IgD-negative memory B cell (primary cell): ENCODE data around the gene MASP2. TPM values are rescaled to one million over a fixed set of nuclear protein-coding genes. Genes with fewer than 3 reads are reported as not detected.
"Not testable (repeated sequence)": the region's sequence is repeated elsewhere in the genome, so short reads cannot be mapped to it uniquely, and the experiment has no call there.

Experiments
- H3K27ac Mint-ChIP-seq, 3 donors: one replicate each; pipeline ENCODE4 v1.8.0; 2020 to 2022; ENCODE audit warnings: mild to moderate bottlenecking in 3 of 3, mixed read lengths in 3 of 3, moderate library complexity in 1 of 3
- H3K27me3 Mint-ChIP-seq: one replicate; pipeline ENCODE4 v1.8.0; 2021; ENCODE audit warnings: mixed read lengths
- H3K36me3 Mint-ChIP-seq: one replicate; pipeline ENCODE4 v1.8.0; 2020; ENCODE audit warnings: mild to moderate bottlenecking, mixed read lengths
- H3K4me1 Mint-ChIP-seq, 3 donors: one replicate each; pipeline ENCODE4 v1.8.0; 2020 to 2022; ENCODE audit warnings: mixed read lengths in 3 of 3, mild to moderate bottlenecking in 1 of 3
- H3K4me3 Mint-ChIP-seq, 4 donors: one replicate each; pipeline ENCODE4 v1.8.0; 2020 to 2022; ENCODE audit warnings: mild to moderate bottlenecking in 4 of 4, mixed read lengths in 4 of 4, moderate library complexity in 3 of 4
- H3K9me3 Mint-ChIP-seq, 3 donors: one replicate each; pipeline ENCODE4 v1.8.0; 2020 to 2021; ENCODE audit warnings: mixed read lengths in 3 of 3, mild to moderate bottlenecking in 1 of 3
- polyA plus RNA-seq: library from polyadenylated mRNA; unstranded; fragments of 300-500 nt; fragmentation: Illumina TruSeq; gene quantifications from one replicate; pipeline ENCODE4 v1.2.3, GENCODE V29; 2021

The MASP2 gene
- polyA plus RNA-seq = not detected

- no peaks in the 10 kb centered on the region for H3K36me3 Mint-ChIP-seq
Measured at GRCh38 chr1:11046625-11047365, at the start of gene MASP2. Gene MASP2 (minus strand): TSS chr1:11047239. CDS start chr1:11047207, 32 bp downstream.

DNA sequence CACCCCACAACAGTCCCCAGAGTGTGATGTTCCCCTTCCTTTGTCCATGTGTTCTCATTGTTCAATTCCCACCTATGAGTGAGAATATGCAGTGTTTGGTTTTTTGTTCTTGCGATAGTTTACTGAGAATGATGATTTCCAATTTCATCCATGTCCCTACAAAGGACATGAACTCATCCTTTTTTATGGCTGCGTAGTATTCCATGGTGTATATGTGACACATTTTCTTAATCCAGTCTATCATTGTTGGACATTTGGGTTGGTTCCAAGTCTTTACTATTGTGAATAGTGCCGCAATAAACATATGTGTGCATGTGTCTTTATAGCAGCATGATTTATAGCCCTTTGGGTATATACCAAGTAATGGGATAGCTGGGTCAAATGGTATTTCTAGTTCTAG, 36.7 kb upstream of the MASP2 start:
- not testable (repeated sequence) for H3K4me3 Mint-ChIP-seq, H3K9me3 Mint-ChIP-seq, H3K27ac Mint-ChIP-seq, H3K4me1 Mint-ChIP-seq, H3K27me3 Mint-ChIP-seq
- peaks cover 11% of the 10 kb centered on the region for H3K36me3 Mint-ChIP-seq

More at GRCh38 chr1:11046625-11047365, at the start of gene MASP2:
- Mint-ChIP-seq H3K27ac (no peak within 1 kb of the TSS), H3K27me3 (no peaks in the 10 kb centered on the region), H3K4me3 (no peak within 1 kb of the TSS), H3K9me3 (no peaks in the 10 kb centered on the region), H3K4me1 (peaks cover 4 to 8% (median 6%) of the 10 kb centered on the region in 3 donors)

- H3K4me3 Mint-ChIP-seq = no peak overlapping the region
- H3K36me3 Mint-ChIP-seq = peaks cover 8% of the 10 kb centered on the region
- peaks cover 0 to 3% (median 0%) of the 10 kb centered on the region in 3 donors for H3K4me1 Mint-ChIP-seq
- no peak overlapping the region for H3K27ac Mint-ChIP-seq
- H3K9me3 Mint-ChIP-seq = no peaks in the 10 kb centered on the region
- H3K27me3 Mint-ChIP-seq = no peaks in the 10 kb centered on the region
Measured at GRCh38 chr1:11080931-11081330, 33.9 kb upstream of the MASP2 start.

DNA sequence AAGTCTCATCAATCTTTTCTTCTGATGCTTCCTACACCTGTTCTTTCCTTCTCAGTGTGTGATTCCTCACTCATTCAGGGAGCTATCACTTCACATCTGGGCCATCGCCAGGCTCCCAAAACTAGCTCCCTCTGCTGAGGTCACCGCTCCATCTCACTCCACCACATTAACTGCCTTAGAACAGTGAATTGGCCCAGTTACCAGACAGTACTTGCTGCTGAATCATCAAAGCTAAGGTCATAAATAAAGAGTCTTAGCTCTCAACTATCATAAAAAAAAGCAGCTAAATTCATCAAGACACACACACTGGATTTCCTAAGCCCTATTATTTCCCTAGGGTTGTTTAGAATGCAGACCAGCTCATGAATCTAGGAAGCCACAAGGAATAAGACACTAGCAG, 31.6 kb upstream of the MASP2 start:
- no peak overlapping the region for H3K27ac Mint-ChIP-seq
- no peaks in the 10 kb centered on the region for H3K9me3 Mint-ChIP-seq
- H3K36me3 Mint-ChIP-seq = peaks cover 8% of the 10 kb centered on the region
- peaks cover 0 to 3% (median 0%) of the 10 kb centered on the region in 3 donors for H3K4me1 Mint-ChIP-seq
- H3K4me3 Mint-ChIP-seq = no peak overlapping the region
- H3K27me3 Mint-ChIP-seq = no peaks in the 10 kb centered on the region

DNA sequence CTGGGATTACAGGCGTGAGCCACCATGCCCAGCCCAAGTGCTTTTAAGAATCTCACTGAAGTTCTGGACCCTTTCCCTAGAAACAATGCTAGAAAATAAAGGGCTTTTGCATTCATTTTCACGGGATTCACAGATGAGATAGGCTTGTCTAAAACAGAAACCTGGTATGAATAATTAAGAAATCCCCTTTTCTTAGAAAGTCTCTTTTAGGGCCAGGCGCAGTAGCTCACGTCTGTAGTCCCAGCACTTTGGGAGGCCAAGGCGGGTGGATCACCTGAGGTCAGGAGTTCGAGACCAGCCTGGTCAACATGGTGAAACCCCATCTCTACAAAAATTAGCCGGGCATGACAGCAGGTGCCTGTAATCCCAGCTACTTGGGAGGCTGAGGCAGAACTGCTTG, 26.4 kb upstream of the MASP2 start:
- H3K4me3 Mint-ChIP-seq, H3K27me3 Mint-ChIP-seq, H3K27ac Mint-ChIP-seq, H3K36me3 Mint-ChIP-seq, H3K9me3 Mint-ChIP-seq: not testable (repeated sequence)
- peaks cover 0 to 12% (median 11%) of the 10 kb centered on the region in 3 donors for H3K4me1 Mint-ChIP-seq

- peaks cover 0 to 12% (median 11%) of the 10 kb centered on the region in 3 donors for H3K4me1 Mint-ChIP-seq
- no peaks in the 10 kb centered on the region for H3K9me3 Mint-ChIP-seq
- peak overlapping the region in 1 of 4 donors; percentile 56 for H3K4me3 Mint-ChIP-seq
- H3K27ac Mint-ChIP-seq = peak overlapping the region in 2 of 3 donors; percentile 56 to 95
- no peaks in the 10 kb centered on the region for H3K27me3 Mint-ChIP-seq
- peaks cover 1% of the 10 kb centered on the region for H3K36me3 Mint-ChIP-seq
Measured at GRCh38 chr1:11072216-11072917, 25.3 kb upstream of the MASP2 start.

DNA sequence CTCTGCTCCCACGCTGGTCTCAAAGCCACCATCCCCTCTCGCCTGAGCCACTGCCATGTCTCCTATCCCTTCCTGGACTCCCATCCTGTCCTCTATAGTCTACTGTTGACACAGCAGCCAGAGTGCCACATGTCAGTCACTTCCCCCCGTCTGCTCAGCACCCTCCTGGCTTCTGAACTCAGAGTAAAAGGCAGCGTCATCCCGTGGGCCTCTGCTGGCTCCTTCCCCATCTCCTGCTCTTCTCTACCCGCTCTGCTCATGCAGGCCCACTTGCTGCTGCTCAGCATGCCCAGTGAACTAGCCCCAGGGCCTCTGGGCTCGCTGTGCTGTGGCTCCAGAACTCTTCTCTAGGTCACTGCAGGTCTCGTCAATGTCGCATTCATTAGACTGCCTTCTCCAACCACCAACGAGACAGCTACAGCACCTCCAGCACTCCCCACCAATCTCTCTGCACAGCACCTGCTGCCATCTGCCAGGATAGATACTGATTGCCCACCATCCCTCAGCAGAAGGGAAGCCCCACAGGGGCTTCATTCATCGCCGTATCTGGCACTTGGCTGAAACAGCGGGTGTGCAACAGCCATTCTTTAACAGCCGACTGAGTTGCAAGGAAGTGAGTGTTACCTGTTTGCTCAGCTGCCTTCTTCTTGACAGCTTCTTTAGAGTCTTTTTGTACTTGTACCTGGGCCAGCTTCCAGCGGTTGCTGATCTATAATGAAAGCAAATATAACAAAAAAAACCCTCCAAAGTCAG, 24.6 kb upstream of the MASP2 start:
- no peaks in the 10 kb centered on the region for H3K27me3 Mint-ChIP-seq
- H3K4me1 Mint-ChIP-seq = peaks cover 0 to 12% (median 11%) of the 10 kb centered on the region in 3 donors
- no peak overlapping the region for H3K4me3 Mint-ChIP-seq
- H3K27ac Mint-ChIP-seq = peak overlapping the region in 2 of 3 donors; percentile 61 to 95
- H3K36me3 Mint-ChIP-seq = no peaks in the 10 kb centered on the region
- no peaks in the 10 kb centered on the region for H3K9me3 Mint-ChIP-seq

DNA sequence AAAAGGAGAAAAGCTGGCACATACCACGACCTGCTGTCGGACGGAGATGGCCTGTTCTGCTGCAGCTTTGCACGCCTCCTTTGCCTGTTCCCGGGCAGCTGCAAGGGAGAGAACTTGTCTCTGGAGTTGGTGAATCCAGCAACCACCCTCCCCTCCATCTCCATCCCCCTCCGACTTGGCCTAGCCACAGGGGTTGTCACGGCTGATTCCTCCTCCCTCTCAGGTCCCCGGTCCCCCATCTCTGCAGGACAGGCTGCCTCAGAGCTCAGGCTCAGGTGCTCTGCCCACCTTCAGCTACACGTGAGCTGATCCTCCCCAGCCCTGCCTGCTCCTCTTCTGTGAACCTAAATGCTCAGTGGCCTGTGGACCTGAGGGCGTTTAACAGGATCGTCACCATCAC, 23.8 kb upstream of the MASP2 start:
- Mint-ChIP-seq H3K9me3 (no peaks in the 10 kb centered on the region), H3K36me3 (no peaks in the 10 kb centered on the region), H3K4me3 (no peak overlapping the region), H3K4me1 (peaks cover 0 to 12% (median 11%) of the 10 kb centered on the region in 3 donors), H3K27me3 (no peaks in the 10 kb centered on the region), H3K27ac (peak overlapping the region in 1 of 3 donors; percentile 95)

GRCh38 chr1:11068600-11069473, 21.8 kb upstream of the MASP2 start:
- Mint-ChIP-seq H3K27me3 (no peaks in the 10 kb centered on the region), H3K9me3 (no peaks in the 10 kb centered on the region), H3K4me1 (peaks cover 0 to 12% (median 11%) of the 10 kb centered on the region in 3 donors), H3K27ac (no peak overlapping the region), H3K36me3 (peaks cover 2% of the 10 kb centered on the region), H3K4me3 (no peak overlapping the region)

DNA sequence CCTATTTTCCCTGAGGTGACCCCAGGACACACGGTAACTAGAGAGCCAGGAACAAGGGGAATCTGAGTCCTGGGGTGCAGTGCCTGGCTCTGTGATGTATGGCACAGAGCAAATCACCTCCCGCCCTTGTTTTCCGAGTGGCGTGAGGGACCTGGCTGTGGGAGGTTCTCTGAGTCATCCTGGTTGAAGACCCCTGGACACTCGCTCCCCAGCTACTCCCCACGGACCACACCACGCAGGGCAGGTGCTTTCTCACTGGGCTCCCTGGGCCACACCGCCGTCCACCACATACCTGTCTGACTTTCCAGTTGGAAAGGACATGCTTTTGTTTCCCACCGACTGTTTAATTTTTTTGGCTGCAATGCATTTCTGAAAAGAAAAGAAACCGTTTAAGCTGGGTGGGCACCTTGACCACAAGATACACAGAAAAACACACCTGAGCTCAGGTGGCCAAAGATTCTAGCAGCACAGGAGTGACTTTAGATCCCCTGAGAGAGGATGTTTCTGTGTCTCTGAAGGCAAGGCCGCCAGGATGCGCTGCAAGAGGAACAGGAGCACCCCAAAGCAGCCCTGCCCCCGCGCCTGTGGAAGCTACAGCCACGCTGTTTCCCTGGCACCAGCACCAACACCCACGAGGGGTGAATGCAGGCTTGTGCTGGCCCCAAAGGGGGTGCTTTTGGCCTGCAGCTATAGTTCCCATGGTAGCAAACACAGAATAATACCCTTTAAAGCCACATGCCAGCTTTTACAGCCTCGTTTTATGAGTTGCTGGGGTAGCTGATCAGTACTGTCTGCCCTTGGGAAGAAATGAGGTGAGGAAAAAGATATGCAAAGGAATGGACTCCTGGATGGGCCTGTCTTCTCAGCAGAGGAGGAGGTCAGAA, 20.9 kb upstream of the MASP2 start:
- Mint-ChIP-seq H3K4me3 (no peak overlapping the region), H3K27ac (peak overlapping the region in 1 of 3 donors; percentile 16), H3K36me3 (peaks cover 2% of the 10 kb centered on the region), H3K27me3 (no peaks in the 10 kb centered on the region), H3K9me3 (no peaks in the 10 kb centered on the region), H3K4me1 (peaks cover 0 to 12% (median 11%) of the 10 kb centered on the region in 3 donors)

DNA sequence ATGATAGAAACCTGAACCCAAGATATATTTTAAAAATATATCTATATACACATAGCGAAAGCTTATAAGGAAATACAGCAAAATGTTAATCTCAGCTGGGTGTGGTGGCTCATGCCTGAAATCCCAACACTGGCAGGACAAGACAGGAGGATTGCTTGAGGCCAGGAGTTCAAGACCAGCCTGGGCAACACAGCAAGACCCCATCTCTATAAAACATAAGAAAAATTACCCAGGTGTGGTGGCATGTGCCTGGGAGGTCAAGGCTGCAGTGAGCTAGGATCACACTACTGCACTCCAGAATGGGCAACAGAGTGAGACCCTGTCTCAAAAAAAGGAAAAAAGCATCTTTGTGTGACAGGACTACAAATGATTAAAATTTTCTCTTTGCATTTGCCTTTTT, 18.8 kb upstream of the MASP2 start:
- Mint-ChIP-seq H3K4me3 (no peak overlapping the region), H3K36me3 (peaks cover 2% of the 10 kb centered on the region), H3K9me3 (no peaks in the 10 kb centered on the region), H3K4me1 (peaks cover 4 to 8% (median 6%) of the 10 kb centered on the region in 3 donors), H3K27ac (no peak overlapping the region), H3K27me3 (no peaks in the 10 kb centered on the region)

GRCh38 chr1:11064942-11065341, 17.9 kb upstream of the MASP2 start:
- H3K9me3 Mint-ChIP-seq = no peaks in the 10 kb centered on the region
- no peak overlapping the region for H3K4me3 Mint-ChIP-seq
- H3K4me1 Mint-ChIP-seq = peaks cover 8 to 14% (median 8%) of the 10 kb centered on the region in 3 donors
- no peak overlapping the region for H3K27ac Mint-ChIP-seq
- peaks cover 2% of the 10 kb centered on the region for H3K36me3 Mint-ChIP-seq
- H3K27me3 Mint-ChIP-seq = no peaks in the 10 kb centered on the region

- H3K4me3 Mint-ChIP-seq, H3K27ac Mint-ChIP-seq: not testable (repeated sequence)
Measured at GRCh38 chr1:11063937-11064537, 17.0 kb upstream of the MASP2 start.

More at GRCh38 chr1:11063937-11064537, 17.0 kb upstream of the MASP2 start:
- H3K9me3 Mint-ChIP-seq, H3K36me3 Mint-ChIP-seq, H3K27me3 Mint-ChIP-seq: not testable (repeated sequence)
- peaks cover 8 to 14% (median 9%) of the 10 kb centered on the region in 3 donors for H3K4me1 Mint-ChIP-seq
